ENCODE data around the gene RPL27.

RPL27 gene

GRCh38 chr17:42980274-42980765 lies 17.9 kb upstream of the RPL27 start, which contains the start of gene RUNDC1:
Gene RUNDC1 (plus strand): TSS chr17:42980565. CDS start chr17:42980577, 12 bp downstream.
- peak; percentile 50; the same call in 1 of the 2 replicates for TF ChIP-seq POLR2AphosphoS5 (IDR thresholded peaks at IDR 0.05; ENCODE audit: low read depth, low read length)
- TF ChIP-seq SIN3A (IDR thresholded peaks at IDR 0.05; ENCODE audit: borderline replicate concordance, insufficient read depth, low read length) = peak; percentile 94; the same call in 1 of the 2 replicates
- TF ChIP-seq, protein P1, sequence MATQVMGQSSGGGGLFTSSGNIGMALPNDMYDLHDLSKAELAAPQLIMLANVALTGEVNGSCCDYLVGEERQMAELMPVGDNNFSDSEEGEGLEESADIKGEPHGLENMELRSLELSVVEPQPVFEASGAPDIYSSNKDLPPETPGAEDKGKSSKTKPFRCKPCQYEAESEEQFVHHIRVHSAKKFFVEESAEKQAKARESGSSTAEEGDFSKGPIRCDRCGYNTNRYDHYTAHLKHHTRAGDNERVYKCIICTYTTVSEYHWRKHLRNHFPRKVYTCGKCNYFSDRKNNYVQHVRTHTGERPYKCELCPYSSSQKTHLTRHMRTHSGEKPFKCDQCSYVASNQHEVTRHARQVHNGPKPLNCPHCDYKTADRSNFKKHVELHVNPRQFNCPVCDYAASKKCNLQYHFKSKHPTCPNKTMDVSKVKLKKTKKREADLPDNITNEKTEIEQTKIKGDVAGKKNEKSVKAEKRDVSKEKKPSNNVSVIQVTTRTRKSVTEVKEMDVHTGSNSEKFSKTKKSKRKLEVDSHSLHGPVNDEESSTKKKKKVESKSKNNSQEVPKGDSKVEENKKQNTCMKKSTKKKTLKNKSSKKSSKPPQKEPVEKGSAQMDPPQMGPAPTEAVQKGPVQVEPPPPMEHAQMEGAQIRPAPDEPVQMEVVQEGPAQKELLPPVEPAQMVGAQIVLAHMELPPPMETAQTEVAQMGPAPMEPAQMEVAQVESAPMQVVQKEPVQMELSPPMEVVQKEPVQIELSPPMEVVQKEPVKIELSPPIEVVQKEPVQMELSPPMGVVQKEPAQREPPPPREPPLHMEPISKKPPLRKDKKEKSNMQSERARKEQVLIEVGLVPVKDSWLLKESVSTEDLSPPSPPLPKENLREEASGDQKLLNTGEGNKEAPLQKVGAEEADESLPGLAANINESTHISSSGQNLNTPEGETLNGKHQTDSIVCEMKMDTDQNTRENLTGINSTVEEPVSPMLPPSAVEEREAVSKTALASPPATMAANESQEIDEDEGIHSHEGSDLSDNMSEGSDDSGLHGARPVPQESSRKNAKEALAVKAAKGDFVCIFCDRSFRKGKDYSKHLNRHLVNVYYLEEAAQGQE (IDR thresholded peaks at IDR 0.05; ENCODE audit: insufficient read depth in 1 of 2, low read depth in 2 of 2, low read length in 2 of 2) = no peak
- 0 out of 2 replicates have a peak, but pooled peaks have one; percentile 60 for TF ChIP-seq TAF1 (IDR thresholded peaks at IDR 0.05; ENCODE audit: borderline replicate concordance, insufficient read depth, low read length)
- no peak for TF ChIP-seq FOXP2 (optimal IDR thresholded peaks at IDR 0.05; ENCODE audit: borderline replicate concordance, extremely low read depth, extremely low read length, insufficient read depth)

- TF ChIP-seq POLR2AphosphoS5 (IDR thresholded peaks at IDR 0.05; ENCODE audit: low read depth, low read length) (peak; percentile 35; the same call in 1 of the 2 replicates), FOXP2 (optimal IDR thresholded peaks at IDR 0.05; ENCODE audit: borderline replicate concordance, extremely low read depth, extremely low read length, insufficient read depth) (peak; percentile 34), TAF1 (IDR thresholded peaks at IDR 0.05; ENCODE audit: borderline replicate concordance, insufficient read depth, low read length) (0 out of 2 replicates have a peak, but pooled peaks have one; percentile 34), SIN3A (IDR thresholded peaks at IDR 0.05; ENCODE audit: borderline replicate concordance, insufficient read depth, low read length) (0 out of 2 replicates have a peak, but pooled peaks have one; percentile 23)
- TF ChIP-seq, protein P1 (IDR thresholded peaks at IDR 0.05; ENCODE audit: insufficient read depth in 1 of 2, low read depth in 2 of 2, low read length in 2 of 2) = no peak
These were observed 17.3 kb upstream of the RPL27 start for GRCh38 chr17:42980766-42981397.

- no peak for TF ChIP-seq SIN3A (IDR thresholded peaks at IDR 0.05; ENCODE audit: borderline replicate concordance, insufficient read depth, low read length)
- TF ChIP-seq TAF1 (IDR thresholded peaks at IDR 0.05; ENCODE audit: borderline replicate concordance, insufficient read depth, low read length) = no peak
- TF ChIP-seq, protein P1 (IDR thresholded peaks at IDR 0.05; ENCODE audit: insufficient read depth in 1 of 2, low read depth in 2 of 2, low read length in 2 of 2) = no peak
These were observed 16.0 kb upstream of the RPL27 start for GRCh38 chr17:42982266-42982665.

- TF ChIP-seq TAF1 (IDR thresholded peaks at IDR 0.05; ENCODE audit: borderline replicate concordance, insufficient read depth, low read length) (no peak), FOXP2 (optimal IDR thresholded peaks at IDR 0.05; ENCODE audit: borderline replicate concordance, extremely low read depth, extremely low read length, insufficient read depth) (no peak), POLR2AphosphoS5 (IDR thresholded peaks at IDR 0.05; ENCODE audit: low read depth, low read length) (no peak), SIN3A (IDR thresholded peaks at IDR 0.05; ENCODE audit: borderline replicate concordance, insufficient read depth, low read length) (no peak)
- TF ChIP-seq, protein P1 (IDR thresholded peaks at IDR 0.05; ENCODE audit: insufficient read depth in 1 of 2, low read depth in 2 of 2, low read length in 2 of 2) = no peak
These were observed 13.0 kb upstream of the RPL27 start for GRCh38 chr17:42985225-42985624.

Data from PFSK-1 (cell line).